GM18870 (cell line): ENCODE results near the gene PPIAL4G.
"Not testable (repeated sequence)": the region's sequence is repeated elsewhere in the genome, so short reads cannot be mapped to it uniquely, and the experiment has no call there.

Experiments
- ATAC-seq: cut with Tn5 transposase; IDR thresholded peaks from one replicate; pipeline ENCODE4 v1.9.1; 2021; ENCODE audit warnings: moderate library complexity; ENCODE audit not compliant: unreplicated experiment

PPIAL4G gene

DNA sequence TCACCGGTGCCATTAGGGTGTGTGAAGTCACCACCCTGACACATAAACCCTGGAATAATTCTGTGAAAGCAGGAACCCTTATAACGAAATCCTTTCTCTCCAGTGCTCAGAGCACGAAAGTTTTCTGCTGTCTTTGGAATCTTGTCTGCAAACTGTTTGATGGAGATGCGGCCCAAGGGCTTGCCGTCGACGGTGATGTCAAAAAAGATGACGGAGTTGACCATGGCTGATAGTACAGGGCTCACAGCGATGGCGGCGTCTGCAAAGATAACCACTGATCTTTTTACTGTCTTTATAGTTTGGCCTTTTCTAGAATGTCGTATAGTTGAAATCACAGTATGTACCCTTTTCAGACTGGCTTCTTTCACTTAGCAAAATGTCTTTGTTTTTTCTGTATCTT is at the start of gene PPIAL4G:
TSS of gene PPIAL4G (minus strand) at position 274 of the 400 bp plus-strand sequence. CDS start at position 224, 50 bp downstream.
- ATAC-seq, result not testable (repeated sequence)

DNA sequence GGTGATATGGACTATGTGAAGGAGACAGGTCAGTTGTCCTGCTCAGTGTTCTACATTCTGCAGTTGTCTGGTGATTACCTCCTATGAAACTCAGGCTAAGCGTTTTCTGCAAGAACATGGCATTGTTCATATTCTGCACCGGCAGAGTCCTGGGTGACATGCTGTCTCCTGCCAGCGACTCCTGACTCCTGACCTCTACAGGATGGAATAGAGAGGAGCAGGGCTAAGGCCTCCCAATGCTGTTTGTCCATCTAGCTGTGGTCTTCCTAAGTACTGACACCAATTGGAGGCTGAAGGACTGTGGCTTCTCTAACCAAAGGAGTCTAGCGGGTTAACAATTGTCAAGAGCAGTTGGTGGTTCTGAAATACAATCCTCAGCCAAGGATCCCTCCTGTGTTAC is 49.1 kb upstream of the PPIAL4G start:
- not testable (repeated sequence) for ATAC-seq

DNA sequence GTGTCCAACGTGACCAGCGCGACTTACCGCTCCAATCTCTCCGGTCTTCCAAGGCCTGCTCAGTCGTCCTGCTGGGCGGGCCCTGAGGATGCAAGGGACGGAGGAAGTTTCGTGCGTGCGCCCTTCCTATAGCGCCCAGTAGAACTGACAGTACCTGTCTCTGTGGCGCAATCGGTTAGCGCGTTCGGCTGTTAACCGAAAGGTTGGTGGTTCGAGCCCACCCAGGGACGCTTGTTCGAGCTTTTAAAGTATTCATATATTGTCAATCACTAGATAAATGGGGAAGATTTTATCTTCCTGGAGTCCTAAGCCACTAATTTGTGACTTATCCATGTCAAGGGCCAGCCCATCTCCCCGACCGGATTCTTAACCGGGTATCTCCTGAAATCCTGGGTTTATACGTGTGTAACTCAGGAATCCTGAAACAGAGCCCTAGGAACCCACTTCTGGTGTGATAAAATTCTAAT is 46.0 kb upstream of the PPIAL4G start:
- not testable (repeated sequence) for ATAC-seq

DNA sequence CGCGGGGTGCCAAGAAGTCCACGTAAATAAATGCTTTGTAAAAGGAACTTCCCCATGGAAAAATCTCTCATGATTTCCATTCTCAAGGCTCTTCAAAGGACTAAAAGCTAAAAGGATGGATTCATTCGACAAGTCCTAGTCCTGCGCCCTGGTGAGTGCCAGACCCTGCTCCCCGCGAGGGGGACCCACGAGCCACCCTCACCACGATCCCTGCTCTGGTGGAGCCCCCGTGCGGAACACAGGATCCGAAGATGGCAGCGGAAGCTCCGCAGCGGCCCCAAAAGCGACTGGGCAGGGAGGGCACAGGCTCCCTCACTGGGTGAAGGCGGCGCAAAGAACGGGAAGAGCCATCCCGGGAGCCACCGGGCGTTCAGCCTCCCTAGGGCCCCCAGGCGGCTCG is 45.5 kb upstream of the PPIAL4G start:
- ATAC-seq, result not testable (repeated sequence)

DNA sequence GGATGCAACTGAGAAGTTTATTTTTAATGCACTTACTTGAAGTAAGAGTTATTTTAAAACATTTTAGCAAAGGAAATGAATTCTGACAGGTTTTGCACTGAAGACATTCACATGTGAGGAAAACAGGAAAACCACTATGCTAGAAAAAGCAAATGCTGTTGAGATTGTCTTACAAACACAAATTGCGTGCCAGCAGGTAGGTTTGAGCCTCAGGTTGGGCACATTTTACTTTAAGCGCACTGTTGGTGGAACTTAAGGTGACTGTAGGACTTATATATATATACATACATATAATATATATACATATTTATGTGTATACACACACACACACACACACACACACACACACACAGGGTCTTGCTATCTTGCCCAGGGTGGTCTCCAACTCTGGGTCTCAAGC is 43.5 kb upstream of the PPIAL4G start:
- ATAC-seq, result not testable (repeated sequence)

DNA sequence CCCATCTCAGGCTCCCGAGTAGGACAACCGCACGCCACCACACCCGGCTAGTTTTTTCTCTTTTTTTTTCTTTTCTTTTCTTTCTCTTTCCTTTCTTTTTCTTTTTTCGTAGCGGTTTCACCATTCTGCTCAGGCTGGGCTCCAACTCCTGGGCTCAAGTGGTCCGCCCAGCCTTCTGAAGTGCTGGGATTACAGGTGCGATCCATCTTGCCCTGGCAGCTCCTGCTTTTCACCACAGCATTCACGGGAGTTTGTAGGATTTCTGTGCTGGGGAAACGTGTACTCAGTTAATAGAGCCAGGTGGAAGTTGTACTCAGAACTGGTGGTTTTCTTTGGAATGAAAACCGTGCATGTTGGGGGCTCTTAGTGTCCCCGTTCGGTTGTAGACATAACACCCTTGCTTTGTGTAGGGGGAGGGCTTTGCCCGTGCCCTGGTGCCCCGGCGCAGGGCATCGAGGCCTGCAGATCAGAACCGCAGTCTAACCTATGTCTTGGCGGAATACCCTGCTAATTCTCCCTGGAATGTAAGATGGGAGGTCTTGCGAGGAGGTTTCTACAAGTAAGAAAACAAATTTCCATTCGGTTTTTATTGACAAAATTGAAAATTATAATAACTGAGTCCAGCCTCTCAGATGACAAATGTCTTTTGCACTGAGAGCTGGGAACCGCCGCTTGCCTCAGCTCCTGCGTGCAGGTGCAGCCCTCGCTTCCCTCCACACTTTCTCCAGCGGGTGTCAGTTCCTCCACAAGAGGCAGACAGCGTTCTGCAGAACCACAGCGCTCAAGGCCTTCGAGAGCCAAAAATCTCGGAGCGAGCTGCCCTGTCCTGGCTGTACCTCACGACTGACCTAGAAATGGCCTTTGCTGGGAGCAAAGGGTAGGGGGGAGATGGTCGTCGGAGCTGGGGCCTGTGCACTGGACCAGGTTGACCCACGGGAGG is 40.4 kb upstream of the PPIAL4G start:
- peak; percentile 15 for ATAC-seq

DNA sequence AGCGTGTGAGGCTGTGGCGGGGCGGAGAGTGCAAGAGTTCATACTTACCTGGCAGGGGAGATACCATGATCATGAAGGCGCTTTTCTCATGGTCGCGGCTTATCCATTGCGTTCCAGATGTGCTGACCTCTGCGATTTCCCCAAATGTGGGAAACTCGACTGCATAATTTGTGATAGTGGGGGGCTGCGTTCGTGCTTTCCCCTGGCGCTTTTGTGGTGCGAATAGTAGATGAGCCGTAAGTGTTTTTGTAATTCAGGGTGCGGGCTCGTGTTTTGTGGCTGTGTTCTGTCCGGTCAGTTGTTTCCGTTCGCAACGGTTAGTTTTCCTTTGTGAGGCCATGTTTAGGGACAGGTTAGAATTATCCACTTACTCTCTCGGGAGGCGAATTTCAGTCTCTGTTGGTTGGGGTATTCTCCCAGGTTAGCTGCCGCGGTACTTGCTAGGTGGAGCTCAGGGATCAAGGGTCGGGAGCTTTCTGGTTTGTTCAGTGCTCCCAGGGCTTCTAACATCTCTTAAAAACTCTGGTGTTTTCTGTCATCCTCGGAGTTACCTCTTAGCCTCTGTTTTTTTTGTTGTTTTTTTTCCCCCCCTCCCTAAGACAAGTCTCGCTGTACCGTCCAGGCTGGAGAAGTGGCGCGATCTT is 39.6 kb upstream of the PPIAL4G start:
- ATAC-seq, result peak; percentile 80

DNA sequence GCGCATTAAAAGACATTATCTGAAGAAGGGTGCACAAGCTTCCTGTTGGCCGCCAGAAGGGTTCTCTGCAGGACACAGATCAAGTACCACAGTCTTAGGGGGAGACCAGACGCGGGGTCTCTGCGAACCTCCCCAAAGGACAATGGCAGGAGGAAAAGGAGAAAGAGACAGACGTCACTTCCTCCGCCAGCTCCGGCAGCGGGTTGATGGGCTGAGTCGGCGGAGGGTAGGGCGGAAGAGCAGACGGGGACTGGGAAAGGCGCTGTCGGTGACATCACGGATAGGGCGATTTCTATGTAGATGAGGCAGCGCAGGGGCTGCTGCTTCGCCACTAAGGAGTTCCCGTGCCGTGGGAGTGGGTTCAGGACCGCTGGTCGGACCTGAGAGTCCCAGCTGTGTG is 39.0 kb upstream of the PPIAL4G start:
- ATAC-seq, result not testable (repeated sequence)

DNA sequence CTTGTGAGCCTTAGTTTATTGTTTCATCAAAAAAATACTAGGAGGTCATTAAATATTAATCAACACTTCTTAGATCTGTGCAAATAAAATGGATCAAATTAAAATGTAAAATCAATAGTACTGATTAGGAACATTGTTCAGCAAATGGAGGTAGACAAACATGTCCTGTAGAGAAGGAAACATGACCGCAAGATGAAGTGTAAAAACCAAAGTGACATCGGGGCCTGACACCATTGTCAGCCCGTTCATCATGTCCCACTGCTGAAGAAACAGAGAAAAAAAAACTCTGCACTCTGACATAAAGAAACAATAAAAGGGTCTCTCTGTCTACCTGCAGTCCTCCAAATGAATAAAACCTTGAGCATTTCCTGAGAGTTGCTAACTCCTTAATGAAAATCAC is 31.2 kb upstream of the PPIAL4G start:
- not testable (repeated sequence) for ATAC-seq

DNA sequence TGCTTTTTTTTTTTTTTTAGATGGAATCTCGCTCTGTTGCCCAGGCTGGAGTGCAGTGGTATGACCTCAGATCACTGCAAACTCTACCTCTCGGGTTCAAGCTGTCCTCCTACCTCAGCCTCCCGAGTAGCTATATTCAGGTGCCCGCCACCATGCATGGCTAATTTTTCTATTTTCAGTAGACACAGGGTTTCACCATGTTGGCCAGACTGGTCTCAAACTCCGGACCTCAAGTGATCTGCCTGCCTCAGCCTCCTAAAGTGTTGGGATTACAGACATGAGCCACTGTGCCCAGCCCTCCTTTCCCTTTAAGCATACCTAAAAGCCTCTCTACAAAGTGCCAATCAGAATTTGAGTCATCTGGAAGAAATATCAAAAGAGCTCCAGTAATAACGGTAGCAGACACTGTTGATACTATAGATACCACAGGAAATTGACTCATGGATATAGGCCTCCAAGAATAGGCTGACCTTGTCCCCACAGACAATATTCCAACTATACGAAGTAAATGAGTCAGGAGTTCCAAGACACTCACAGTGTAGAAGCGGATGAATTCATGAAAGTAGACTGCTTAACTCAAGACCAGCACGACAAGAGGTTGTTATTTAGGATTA is 29.6 kb upstream of the PPIAL4G start:
- not testable (repeated sequence) for ATAC-seq

DNA sequence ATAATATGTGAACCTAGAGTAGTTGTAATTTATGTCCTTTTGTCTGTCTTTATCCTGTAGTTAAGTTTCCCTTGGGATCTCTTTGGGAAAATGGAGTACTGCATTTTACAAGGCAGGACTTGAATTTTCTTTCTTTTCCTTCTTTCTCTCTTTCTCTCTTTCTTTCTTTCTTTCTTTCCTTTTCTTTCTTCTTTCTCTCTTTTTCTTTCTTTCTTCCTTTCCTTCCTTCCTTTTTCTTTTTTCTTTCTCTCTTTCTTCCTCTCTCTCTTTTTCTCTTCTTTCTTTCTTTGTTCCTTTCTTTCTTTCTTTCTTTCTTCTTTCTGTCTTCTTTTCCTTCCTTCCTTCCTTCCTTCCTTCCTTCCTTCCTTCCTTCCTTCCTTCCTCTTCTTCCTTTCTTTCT is 10.8 kb upstream of the PPIAL4G start:
- not testable (repeated sequence) for ATAC-seq

DNA sequence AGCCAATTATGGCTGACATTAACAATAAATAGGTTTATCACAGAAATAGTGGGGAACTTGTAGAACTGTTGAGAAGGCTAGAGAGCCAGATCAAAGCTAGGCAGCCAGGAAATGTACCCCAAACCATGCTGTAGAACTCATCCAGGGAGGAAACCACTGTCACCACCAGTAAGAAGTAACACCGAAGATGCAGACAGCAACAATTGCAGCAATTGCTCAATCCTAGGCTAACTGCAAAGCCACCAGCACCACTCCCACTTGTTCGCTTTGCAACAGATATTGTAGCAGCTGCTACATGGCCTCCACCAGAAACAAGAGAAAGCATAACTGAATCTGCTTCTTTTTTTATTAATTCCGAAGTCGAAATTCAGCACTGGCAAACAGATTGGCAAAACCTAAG is 2.0 kb downstream of the PPIAL4G start:
- ATAC-seq, result not testable (repeated sequence)

DNA sequence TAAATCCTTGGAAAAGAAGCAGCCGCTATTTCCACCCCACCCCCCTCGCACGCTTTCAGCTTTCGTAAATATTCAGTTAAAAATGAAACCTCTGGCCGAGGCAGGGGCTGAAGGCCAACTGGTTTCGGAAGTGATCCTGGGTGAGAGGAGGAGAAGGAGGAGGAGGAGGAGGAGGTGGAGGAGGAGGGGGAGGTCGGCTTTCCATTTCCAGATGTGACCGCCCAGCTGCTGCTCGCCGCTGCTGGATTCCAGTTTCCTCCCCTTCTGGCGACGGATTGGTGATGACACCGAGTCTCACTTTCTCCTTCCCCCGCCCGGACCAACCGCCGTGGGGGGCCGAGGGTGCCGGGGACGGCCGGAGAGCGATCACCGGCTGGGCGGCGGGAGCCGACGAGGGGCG is 23.4 kb downstream of the PPIAL4G start:
- ATAC-seq, result not testable (repeated sequence)

DNA sequence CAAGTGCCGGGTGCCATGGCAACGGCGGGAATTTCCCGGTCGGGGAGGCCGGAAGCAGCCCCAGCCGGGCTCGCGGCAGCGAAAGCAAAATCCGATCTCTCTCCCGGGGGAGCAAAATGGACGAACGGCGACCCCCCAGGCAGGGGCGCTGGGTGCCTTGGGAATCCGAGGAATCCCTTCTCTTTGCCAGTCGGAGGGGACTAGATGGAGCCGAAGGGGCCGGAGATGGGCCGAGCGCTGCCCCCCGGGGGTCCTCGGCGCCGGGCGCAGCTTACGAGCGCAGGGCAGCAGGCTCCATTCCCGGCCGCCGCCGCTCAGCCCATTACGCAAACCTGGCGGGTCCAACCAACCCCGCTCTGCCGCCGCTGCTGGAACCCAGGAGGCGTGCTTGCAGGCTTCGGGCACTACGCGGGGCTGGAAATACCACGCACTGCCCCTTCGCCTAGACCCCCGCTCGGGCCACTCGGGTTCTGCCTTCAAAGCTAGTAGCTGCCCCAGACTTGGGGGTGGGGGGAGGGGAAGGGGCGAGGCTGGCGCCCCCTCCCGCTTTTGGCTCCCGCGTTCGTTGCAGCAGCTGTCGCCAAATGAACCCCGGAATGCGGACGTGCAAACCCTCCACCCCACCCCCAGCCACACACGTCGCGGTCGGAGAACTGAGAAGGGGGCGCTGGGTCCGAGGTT is 24.1 kb downstream of the PPIAL4G start:
- ATAC-seq, result not testable (repeated sequence)

DNA sequence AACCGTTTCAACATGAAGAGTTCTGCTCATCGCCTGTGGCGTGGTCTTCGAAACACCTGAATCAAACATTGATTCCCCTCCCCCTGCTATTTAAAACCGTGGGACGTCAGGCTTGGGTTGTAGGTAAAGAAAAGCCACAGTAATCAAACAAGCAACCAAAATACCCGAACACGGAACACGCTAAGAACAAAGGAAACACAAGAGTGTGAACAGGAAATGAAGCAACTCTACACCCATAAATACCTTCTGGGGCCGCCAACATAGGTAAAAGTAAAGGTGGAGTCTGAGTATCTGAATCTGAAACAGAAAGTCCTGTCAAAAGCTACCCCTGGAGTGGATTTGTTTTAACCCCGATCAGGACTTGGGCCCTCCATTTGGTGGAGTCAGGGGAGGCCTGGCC is 24.7 kb downstream of the PPIAL4G start:
- not testable (repeated sequence) for ATAC-seq

DNA sequence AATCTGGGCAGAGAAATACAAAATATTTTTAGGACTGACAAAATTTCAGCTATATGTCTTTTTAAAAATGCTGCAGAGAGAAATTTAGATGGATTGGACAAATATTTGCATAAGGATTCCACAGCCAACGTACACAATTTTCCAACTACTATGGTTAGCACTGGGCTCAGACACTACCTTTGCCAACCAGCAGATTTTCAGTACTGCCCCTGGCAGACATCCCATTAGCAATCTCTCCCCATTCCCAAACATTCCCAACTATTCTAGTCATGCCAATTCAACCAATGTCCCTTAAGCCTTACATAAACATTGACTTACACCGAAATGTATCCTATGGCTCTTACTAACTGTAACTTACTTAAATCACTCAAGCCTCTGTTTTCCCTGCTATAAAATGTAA is 30.3 kb downstream of the PPIAL4G start:
- not testable (repeated sequence) for ATAC-seq

DNA sequence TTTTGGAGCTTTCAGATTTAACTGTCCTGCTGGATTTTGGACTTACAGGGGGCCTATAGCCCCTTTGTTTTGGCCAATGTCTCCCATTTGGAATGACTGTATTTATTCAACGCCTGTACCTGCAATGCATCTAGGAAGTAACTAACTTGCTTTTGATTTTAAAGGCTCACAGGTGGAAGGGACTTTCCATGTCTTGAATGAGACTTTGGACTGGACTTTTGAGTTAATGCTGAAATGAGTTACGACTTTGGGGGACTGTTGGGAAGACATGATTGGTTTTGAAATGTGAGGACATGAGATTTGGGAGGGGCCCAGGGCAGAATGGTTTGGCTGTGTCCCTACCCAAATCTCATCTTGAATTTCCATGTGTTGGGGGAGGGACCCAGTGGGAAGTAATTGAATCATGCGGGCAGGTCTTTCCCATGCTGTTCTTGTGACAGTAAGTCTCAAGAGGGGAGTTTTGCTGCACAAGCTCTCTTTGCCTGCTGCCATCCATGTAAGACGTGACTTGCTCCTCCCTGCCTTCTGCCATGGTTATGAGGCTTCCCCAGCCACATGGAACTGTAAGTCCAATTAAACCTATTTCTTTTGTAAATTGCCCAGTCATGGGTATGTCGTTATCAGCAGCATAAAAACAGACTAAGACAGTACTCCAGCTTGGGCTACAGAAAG is 43.3 kb downstream of the PPIAL4G start:
- ATAC-seq, result not testable (repeated sequence)

DNA sequence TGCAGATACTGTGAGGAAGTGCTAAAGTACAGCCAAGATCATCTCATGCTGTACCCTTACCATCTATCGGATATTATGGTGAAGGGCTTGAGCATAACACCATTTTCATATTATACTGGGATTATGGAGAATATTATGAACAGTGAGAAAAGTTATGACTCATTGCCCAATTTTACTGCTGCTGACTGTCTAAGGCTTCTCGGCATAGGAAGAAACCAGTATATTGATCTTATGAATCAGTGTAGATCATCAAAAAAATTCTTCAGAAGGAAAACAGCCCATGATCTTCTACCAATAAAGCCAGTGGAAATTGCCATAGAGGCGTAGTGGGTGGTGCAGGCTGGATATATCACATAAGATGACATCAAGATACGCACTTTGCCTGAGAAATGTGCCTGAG is 47.7 kb downstream of the PPIAL4G start:
- no peak for ATAC-seq

DNA sequence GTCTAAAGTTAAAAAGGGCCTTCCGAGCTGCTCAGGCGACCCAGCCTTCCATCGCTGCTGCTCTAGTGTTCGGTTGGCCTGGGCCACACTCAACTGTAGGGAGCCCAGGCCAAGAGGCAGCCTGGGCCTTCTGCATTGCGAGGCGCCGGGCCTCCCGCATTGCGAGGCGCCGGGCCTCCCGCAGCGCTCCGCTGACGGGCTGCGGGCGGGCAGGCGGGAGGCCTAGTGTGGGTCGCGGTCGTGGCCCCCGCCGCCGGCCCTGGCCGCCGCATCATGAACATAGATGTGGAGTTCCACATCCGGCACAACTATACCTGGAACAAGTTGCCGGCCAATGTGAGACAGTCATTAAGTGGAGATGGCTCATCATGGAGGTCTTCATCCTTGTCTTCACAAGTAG is 48.3 kb downstream of the PPIAL4G start:
- ATAC-seq, result no peak

DNA sequence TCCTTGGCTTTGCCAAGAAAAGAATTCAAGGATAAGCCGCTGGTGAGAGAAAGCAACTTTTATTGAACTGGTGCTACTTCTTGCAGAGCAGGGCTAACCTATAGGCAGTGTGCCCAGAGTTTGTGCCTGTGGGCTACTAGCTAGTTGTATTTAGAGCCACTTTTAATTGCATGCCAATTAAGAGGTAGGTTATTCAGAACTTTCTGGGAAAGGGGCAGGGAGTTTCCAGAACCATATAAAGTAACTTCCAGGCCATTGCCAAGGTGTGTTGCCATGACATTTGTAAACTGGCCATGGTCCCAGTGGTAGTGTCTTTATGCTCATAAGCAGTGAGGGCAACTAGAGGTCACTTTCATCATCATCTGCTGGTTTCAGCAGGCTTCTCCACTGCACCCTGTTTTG is 50.2 kb downstream of the PPIAL4G start:
- ATAC-seq, result not testable (repeated sequence)
